ENCODE results near the gene RABAC1.
"Not testable (repeated sequence)": the region's sequence is repeated elsewhere in the genome, so short reads cannot be mapped to it uniquely, and the experiment has no call there.

Gene RABAC1

DNA sequence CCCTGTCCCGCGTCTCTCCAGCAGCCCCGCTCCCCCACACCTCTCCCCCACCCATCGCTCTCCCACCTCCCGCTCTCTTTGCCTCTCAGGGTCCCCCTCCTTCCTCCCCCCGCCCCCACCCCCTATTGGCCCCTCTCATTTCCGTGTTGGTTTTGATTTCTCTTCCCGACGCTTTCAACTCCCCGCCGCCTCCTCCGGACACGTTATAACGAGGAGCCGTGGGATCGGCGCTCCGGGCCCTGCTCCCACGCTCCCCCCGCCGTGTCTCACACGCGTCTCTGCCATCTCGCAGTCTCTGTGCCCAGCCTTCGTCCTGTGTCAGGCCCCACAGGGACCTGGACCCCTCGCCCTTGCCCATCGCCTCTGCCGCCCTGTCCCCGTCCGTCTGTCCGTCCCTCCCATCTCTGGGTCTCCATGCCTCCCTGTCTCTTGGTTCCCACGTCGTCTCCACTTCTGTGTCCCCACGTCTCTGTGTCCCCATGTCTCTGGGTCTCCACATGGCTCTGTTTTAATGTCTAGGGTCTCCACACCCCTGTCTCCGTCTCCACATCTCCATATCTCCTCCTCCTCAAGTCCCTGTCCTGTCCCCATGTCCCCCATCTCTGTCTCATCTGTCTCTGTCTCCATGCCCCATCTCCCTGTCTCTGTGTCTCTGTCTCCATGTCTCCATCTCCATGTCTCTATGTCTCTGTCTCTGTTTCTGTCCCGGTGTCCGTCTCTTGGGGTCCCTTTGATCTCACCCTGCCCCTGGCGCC is 43.9 kb downstream of the RABAC1 start:
- no peak for DNase-seq (ENCODE audit: low spot score)

DNA sequence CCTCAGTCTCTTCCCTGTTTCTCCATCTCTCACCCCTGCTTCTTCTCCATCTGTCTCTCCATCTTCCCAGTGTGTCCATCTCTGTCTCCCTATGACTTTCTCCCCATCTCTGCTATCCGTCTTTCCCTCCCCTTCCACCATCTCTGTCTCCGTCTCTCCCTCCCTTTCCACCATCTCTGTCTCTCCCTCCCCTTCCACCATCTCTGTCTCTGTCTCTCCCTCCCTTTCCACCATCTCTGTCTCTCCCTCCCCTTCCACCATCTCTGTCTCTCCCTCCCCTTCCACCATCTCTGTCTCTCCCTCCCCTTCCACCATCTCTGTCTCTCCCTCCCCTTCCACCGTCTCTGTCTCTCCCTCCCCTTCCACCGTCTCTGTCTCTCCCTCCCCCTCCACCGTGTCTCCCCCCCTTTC is 44.7 kb downstream of the RABAC1 start:
- not testable (repeated sequence) for DNase-seq (ENCODE audit: low spot score)

DNA sequence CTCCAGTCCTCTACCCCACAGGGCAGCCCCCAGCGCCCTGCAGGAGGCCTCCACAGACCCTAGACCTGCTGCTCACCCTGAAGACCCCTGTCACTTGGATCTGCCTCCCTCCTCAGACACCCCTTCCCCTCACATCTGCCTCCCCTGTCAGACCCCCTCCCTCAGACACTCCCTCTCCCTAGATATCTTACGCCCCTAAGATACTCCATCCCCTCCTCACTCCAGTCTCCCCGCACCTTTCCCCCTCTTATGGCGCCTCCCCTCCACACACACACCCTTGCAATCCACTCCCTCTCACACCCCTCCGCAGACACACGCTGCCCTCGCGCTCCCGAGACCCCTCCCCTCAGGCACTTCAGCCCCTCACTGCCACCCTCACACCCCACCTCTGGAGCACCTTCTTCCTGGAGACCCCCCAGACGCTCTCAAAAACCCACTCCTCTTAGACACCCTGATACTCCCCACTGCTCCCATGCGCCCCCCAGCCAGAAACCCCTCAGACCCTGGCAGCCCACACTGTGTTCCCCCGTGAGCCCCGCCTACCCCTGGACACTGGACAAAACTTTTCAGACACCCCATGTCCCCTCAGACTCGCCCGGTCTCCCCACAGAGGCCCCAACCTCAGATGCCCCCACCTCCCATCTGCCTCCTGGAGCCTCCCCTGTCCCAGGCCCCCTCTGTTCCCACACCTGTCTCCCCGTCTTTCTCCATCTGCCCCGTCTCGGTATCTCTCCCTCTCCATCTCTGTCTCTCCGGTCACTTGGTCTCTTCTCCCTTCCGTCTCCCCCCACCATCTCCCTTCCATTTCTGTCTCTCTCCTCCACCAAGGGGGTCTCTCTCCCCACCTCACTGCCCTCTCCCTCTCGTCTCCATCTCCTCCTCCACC is 45.3 kb downstream of the RABAC1 start:
- no peak for DNase-seq (ENCODE audit: low spot score)

DNA sequence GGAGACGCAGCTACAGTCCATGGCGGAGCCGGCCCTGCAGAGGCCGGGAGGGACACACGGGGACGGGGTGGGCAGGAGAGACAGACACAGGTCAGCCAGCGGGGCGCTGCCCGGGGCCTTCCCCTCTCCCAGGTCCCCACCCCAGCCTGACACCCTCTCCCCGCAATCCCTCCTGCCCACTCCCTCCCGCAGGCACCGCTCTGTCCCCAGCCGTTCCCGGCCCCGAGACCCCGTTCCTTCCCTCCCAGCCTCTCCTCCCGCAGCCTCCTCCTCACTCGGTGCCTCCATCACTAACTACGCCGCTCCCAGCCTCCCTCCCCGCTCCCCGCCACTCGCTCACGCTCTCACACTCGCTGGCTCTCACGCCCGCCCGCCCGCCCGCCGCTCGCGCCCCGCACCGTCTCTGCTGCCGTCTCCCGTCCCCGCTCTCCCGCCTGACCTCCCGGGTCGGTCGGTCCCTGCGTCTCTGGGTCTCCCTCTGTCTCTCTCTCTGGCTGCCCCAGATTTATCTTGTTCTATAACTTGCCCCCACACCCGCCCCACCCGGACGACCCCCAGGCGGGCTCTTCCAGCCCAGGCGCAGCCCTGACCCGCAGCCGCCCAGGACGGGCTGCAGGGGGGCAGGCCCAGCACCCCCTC is 46.1 kb downstream of the RABAC1 start:
- no peak for DNase-seq (ENCODE audit: low spot score)

DNA sequence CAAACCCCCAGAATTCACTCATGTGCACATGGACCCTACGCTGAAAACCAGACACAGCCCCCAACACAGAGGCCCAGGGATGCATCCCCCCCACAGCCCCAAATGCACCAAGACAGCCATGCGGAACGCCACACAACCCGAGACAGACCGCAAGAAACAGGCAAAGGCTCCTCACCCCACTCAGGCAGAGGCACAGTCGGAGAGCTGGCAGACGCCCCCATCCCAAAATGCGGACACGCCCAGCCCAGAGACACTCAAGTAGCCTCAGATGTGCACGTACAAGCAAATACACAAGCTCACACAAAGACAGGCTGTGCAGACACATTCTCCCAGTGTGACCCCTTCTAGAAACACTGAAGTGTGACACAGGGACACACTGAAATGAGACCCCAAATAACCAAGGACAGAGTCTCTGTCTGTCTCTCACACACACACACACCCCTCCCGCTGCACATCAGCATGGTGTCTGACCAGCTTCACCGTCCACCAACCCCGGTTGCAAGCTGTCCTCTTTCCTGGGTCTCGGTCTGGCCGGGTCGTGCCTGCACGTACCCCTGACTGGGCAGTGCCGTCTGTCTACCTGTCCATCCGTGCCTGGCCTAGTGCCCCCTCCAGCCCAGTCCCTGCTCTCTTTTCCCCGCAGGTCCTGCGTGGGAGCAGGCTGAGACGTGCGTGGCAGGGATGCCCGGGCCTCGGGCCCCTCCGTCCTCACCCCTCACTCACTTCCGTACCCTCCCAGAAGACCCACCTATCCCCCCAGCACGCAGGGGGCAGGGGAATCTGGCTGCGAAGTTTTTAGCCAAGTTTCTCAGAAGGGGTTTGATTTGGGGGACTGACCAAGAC is 47.0 kb downstream of the RABAC1 start:
- no peak for DNase-seq (ENCODE audit: low spot score)

DNA sequence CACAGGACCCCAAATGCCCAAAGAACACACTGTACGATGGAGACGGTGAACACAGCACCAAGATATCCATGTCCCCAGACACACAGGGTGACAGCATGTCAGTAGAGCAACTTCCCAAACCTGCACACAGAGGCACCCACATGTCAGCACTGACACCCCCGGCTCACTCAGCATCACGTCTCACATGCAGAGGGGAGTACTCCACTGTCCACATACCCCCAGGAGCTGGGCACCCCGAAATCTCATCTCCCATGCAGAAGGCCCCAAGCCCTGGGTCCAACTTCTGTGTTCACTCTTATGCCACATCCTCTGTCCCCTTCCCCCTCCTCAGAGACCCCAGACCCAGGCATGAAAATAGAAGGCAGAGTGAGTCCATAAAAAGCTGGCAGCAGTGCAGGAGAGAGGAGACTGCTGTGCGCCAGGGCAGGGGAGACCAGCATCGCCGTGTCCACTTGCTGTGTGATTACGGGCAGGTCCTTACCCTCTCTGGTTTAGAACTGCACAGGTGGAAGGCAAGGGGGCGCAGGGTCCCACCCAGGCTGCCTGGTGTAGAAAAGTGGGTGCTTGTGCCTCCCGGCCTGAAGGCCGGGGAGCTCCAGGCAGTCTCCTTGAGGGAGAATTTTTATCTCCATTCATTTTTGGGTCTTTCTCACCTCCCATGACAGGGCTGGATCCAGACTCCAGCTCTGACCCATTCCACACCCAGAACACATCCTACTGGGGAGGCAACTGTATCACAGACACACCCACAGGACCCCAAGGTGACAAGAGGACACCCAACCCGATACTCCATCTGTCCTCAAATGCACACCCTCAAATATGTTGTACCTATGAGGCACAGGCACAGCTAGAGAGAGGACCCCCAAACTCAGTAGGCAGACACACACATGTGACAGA is 47.9 kb downstream of the RABAC1 start:
- no peak for DNase-seq (ENCODE audit: low spot score)

DNA sequence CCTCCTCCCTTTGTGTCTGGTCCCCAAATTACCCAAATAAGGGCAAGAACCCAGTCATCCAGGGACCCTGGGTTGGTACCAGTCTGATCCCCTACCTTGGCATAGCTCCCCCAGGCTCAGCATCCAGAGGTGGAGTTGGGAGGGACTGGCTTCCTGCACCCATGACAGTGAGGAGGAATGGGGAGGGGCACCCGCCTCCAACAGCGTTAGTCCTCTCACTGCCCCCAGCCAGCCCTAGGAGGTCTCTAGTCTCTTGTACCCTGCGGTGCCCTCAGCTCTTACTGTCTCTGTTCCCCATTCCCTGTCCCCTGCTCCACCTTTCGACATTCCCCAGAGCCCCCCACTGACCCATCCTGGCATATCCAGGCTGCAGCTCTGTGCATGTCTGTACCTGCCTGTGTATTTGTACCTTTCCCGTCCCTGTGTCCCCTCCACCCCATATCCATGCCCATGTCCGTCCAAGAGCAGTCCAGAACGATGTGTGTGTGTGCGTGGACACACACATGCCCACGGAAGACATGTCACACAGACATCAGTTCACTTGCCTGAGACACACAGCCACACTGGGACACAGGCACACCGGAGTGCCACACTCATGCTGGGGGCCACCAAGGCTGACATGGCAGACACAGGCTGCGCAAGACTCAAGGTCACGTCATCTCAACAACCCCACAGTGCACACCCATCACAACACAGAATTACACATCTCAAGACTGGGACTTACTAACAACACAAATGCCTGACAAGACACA is 48.7 kb downstream of the RABAC1 start:
- DNase-seq (ENCODE audit: low spot score) = no peak

DNA sequence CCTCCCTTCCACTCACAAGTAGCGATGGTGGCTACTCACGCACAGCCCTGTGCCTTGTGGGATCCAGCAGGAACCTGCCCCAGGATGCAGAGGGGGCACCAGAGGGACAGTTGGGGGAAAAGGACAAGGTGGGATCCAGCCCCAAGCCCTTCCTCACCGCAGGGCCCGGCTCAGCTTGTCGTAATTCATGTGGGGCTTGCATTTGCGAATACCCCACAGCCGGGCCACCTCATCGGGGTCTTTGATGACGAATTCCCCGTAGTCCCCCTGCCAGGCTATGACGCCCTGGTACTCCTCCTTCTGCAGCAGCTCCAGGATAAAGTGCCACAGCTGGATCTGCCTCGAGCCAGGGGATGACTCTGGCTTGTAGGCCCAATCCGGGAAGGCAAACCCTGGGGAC is 49.4 kb downstream of the RABAC1 start:
- no peak for DNase-seq (ENCODE audit: low spot score)

DNA sequence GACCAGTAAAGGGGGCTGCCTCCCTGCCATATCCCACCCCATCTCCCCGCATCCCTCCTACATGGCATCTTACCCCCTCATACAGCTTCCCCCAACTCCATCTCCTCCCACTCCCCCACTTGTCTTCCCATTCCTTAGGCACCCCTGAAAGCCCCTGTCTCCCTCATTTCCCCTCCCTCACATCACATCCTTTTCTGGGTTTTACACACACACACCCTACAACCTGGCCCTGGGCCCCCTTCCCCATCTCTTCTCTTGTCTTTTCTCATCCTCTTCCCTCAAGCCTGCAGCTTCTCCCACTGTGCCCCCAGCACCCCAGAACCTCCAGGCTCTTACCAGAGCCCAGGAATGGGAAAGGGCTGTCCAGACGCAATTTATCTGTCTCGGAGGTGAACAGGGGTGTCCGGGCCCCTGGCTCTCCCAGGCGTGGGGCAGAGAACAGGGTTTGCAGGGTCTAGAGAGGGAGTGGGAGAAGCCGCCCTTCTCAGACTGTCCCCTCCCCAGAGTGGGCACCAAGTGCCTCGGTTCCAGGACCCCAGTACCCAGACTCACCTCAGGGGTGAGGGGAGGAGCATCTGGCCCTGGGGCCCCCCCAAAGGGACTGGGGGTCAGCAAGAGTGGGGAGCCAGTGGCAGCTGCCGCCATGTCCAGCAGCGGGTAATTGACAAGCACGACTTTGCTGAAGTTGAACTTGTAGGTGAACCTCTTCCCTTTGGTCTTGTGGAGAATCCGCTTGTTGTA is 50.2 kb downstream of the RABAC1 start:
- DNase-seq (ENCODE audit: low spot score) = no peak

DNA sequence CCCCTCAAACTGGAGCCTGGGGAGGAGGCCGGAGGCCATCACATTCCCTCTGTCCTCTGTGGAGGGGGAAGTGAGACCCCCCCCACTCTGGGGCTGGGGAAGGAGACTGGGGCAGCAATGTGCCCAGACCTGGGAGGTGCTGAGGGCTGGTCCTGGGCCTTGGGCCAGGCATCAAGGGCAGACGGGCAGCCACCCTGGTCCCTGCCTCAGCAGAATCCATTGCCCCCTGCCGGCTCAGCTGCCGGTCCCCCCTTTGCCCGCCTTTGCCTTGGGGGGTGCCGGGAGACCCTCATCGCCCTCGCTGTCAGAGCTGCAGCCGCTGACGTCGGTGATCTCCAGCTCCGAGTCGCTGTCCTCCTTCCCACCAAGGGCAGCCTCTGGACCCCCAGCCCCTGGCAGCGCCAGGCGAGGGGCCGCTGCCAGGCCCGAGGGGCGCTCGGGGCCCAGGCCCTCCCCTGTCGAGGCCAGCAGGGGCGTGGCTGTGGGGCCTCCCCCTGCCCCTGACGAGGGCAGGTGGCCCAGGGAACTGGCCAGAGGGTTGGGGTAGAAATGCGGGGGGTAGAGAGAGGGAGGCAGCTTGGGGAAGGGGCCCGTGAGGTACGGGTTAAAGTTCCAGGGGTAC is 51.0 kb downstream of the RABAC1 start:
- no peak for DNase-seq (ENCODE audit: low spot score)

DNA sequence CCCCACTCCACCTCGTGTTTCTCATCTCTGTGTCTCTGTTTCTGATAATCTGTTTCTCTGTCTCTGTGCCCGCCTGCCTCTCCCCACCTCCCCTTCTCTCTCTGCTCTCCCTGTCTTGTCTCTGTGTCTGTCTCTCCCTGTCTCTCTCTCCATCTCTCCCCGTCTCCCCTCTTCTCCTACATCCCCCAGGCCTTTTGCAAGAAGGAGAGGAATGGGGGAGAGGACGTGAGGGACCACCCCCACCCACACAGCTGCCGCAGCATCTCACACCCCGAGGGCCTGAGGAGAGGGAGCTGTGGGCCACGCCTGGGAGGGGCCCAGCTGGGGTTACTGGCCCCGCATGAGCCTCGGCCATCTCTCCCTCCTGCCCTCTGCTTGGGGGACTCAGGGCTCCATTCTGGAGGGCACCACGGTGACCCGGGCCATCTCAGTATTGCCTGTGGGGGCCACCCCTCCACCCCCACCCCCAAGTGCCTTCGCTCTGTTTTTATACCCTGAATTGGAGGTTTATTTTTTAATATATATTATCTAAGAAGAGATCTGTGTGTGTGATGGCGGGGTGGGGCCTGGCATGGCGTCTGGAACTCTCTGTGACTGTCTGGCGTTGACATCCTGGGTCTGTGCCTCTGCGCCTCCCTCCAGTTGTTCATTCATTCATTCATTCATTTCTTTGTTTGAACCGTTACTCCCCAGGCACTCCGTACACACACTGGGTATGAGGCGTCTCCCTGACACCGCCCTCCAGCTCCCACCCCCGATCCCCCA is 52.0 kb downstream of the RABAC1 start:
- DNase-seq (ENCODE audit: low spot score) = no peak

Measured in SW480 (cell line).